HG03159 (cell line): Measurements from ENCODE around the gene CEP97.
"Not testable (repeated sequence)": the region's sequence is repeated elsewhere in the genome, so short reads cannot be mapped to it uniquely, and the experiment has no call there.

Source experiments
- ATAC-seq: cut with Tn5 transposase; IDR thresholded peaks from one replicate; pipeline ENCODE4 v1.9.1; 2021; ENCODE audit warnings: mild to moderate bottlenecking, moderate library complexity; ENCODE audit not compliant: unreplicated experiment

CEP97 gene

GRCh38 chr3:101724329-101725193, at the start of gene CEP97:
CEP97 (plus strand) TSS chr3:101724614; CDS start chr3:101724677, 63 bp downstream.
- peak; percentile 90 for ATAC-seq

DNA sequence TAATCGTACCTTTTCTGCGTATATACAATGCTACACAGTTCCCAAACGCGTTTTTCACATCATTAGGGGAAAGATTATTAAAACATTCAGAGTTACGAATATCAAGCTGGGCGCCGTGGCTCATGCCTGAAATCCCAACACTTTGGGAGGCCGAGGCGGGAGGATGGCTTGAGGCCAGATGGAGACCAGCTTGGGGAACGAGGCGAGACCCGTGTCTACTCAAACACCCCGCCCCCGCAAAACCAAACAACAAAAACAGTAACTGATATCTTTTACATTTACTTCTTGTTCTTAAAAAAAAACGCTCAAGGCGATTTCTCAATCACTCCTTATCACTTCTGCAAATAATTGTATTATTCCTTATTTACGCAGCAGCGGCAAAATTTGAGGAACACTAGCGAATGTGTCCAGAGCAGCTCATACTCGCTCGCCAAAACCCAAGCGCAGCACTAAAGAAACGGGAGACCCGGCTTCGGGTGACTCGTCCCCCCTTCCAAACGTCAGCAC, 48.7 kb upstream of the CEP97 start:
- ATAC-seq: no peak

GRCh38 chr3:101676216-101676764, 48.1 kb upstream of the CEP97 start:
- ATAC-seq: peak; percentile 88

- ATAC-seq: peak; percentile 69
These were observed 47.5 kb upstream of the CEP97 start, which contains the start of gene ZBTB11 for GRCh38 chr3:101676765-101677435. ZBTB11 (minus strand) TSS chr3:101677132; CDS start chr3:101676914, 218 bp downstream.

GRCh38 chr3:101677436-101678286, 46.8 kb upstream of the CEP97 start:
- no peak for ATAC-seq

DNA sequence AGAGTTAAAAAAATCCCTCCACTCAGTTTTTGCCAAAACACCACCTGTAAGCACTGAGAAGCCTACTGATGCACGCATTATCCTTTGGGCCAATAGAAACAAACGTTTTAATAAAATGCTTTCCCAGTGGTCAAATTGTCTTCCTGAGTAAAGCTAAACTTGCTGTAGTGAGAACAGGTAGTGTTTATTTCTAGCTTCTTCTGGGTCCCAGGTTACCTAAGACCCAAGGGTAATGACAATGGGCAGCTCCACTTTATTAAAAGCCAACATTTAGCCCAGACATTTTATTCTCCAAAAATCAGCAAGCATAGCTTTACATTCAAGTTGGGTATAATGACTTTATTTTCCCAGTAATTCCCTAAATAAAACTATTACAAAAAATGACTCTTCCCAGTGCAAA, 45.6 kb upstream of the CEP97 start:
- not testable (repeated sequence) for ATAC-seq

DNA sequence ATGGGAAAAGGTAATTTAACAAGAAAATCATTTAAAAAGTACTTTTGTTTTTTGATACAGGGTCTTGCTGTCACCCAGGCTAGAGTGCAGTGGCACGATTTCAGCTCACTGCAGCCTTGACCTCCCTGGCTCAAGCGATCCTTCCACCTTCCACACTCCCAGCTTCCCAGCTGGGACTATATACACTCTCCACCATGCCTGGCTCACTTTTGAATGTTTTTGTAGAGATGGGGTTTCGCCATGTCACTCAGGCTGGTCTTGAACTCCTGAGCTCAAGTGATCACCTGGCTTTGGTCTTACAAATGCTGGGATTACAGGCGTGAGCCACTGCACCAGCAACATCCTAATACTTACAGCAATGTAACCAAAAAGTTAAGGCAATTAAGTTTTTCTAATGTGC, 43.9 kb upstream of the CEP97 start:
- no peak for ATAC-seq

DNA sequence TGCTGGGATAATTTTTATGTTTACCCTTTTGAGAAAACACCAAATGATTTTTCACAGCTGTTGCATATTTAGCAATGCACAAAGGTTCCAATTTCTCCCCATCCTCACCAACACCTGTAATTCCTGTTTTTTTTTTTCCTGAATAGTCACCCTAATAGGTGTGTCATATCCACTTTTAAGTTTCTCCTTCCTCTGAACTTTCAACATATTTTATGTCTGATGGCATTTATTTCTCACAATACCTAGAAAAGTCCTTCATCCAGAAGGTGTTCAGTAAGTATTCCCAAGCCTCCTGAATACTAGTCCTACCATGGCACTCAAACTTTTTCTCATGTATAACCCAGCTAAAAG, 39.4 kb upstream of the CEP97 start:
- ATAC-seq: no peak

DNA sequence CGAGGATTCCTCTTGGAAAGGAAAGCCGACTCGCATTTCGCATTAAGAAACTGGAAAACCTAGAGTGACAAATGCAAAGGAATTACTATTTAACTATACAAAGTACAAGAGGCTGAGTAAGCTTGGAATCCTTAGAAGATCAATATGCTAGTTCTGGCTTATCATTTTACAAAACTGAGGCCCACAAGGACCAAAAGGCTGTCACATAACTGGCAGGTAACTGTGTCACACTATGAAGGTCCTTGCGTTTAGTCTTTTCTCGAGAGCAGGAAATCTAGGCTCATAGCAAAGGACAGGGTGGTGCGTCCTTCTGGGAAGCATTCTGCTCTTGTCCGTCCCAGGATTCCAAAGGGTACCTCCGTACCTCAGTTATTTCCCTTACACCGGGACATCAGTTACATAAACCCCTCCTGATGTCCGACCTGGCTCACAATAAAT, 38.5 kb upstream of the CEP97 start:
- peak; percentile 1 for ATAC-seq

DNA sequence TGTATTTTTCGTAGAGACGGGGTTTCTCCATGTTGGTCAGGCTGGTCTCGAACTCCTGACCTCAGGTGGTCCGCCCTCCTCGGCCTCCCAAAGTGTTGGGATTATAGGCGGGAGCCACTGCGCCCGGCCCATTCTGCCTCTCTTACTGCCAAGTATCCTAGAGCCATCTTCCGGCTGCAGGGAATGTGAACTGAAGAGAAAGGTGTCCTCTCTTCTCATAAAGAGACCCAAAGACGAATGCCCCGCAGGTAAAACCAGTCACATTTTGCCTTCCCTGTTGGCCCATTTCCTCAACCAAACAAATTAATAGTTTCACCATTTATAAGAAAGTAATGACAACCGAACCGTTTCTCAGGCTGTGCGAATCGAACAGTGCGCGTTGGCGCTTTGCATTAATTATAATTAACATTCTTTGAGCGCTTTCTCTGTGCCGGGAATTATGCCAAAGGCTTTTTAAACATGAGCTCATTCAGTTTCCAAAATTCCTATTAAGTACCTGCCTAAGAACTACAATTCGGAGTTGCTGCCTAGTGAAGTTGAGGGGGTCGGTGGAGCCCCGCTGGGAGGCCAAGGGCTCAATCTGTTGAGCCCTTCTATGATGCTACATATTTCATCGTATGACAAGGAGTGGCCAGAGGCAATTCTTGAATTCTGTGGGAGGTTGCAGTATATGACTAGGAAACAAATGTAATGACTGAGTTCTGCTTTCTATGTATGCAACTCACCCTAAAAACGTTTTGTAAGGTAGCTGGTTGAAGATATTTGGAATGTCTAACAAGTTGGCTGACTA, 37.1 kb upstream of the CEP97 start:
- no peak for ATAC-seq

- ATAC-seq: no peak
These were observed 35.1 kb upstream of the CEP97 start for GRCh38 chr3:101689286-101689685.

GRCh38 chr3:101690972-101691371, 33.4 kb upstream of the CEP97 start:
- ATAC-seq: no peak

DNA sequence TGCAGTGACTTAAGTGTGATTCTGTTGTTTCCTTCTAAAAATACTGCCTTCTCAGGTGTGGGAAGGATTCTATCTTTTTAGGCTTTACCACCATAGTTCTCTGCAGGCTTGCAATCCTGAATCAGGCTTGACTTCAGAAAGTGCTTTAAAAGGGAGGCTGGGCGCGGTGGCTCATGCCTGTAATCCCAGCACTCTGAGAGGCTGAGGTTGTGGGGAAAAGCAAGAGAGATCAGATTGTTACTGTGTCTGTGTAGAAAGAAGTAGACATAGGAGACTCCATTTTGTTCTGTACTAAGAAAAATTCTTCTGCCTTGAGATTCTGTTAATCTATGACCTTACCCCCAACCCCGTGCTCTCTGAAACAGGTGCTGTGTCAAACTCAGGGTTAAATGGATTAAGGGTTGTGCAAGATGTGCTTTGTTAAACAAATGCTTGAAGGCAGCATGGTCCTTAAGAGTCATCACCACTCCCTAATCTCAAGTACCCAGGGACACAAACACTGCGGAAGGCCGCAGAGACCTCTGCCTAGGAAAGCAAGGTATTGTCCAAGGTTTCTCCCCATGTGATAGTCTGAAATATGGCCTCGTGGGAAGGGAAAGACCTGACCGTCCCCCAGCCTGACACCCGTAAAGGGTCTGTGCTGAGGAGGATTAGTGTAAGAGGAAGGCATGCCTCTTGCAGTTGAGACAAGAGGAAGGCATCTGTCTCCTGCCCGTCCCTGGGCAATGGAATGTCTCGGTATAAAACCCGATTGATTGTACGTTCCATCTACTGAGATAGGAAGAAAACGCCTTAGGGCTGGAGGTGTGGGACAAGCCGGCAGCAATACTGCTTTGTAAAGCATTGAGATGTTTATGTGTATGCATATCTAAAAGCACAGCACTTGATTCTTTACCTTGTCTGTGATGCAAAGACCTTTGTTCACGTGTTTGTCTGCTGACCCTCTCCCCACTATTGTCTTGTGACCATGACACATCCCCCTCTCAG, 32.4 kb upstream of the CEP97 start:
- ATAC-seq: not testable (repeated sequence)

DNA sequence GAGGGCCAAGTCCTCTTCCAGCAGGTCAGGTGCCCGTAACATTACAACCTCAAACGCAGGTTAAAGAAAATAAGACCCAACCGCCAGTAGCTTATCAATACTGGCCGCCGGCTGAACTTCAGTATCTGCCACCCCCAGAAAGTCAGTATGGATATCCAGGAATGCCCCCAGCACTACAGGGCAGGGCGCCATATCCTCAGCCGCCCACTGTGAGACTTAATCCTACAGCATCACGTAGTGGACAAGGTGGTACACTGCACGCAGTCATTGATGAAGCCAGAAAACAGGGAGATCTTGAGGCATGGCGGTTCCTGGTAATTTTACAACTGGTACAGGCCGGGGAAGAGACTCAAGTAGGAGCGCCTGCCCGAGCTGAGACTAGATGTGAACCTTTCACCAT, 30.9 kb upstream of the CEP97 start:
- peak; percentile 66 for ATAC-seq

- ATAC-seq: not testable (repeated sequence)
These were observed 29.6 kb upstream of the CEP97 start for GRCh38 chr3:101694836-101695235.

DNA sequence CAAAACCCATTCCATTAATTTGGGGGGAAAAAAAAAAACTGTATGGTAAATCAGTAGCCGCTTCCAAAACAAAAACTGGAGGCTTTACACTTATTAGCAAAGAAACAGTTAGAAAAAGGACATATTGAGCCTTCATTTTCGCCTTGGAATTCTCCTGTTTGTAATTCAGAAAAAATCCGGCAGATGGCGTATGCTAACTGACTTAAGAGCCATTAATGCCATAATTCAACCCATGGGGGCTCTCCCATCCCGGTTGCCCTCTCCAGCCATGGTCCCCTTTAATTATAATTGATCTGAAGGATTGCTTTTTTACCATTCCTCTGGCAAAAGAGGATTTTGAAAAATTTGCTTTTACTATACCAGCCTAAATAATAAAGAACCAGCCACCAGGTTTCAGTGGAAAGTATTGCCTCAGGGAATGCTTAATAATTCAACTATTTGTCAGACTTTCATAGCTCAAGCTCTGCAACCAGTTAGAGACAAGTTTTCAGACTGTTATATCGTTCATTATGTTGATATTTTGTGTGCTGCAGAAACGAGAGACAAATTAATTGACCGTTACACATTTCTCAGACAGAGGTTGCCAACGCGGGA, 28.5 kb upstream of the CEP97 start:
- ATAC-seq: no peak

DNA sequence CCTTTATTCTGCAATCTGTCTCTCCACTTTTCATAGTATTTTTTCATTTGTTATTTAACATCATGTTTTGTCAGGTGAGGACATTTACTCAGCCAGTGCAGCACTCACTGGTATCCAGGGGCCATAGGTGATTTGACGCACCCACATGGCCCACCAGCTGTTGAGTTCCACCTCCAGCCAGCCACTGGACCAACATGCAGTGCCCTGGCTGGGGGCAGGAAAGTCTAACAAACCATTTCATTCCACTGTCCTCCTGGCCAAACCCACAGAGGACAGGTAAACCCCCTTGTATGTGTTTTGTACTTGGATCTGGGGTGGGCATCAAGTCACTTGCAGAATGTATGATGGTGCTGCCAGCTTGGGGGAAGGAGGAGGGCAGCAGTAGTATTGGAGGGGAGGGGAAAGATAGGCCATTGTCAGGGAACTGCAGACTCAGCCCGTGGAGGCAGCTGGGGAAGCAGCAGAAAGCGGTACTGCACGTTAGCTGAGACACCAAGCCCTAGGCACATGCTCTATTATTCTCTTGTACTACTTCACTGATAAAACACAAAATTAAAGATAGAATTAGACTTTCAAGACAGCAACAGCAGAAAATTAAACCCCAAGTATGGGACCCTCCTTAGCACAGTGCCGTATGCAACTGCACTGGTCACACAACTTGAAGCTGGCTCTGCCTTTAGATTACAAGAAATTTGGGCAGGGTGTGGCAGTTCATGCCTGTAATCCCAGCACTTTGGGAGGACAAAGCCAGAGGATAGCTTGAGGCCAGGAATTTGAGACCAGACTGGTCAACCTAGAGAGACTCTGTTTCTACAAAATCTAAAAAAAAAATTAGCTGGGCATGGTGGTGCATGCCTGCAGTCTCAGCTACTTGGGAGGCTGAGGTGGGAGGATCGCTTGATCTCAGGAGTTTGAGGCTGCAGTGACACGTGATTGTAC, 22.4 kb upstream of the CEP97 start:
- peak; percentile 20 for ATAC-seq
